Measurements from ENCODE around the gene FILIP1L.

GRCh38 chr3:99927671-99928457 is 186.4 kb downstream of the FILIP1L start:
- TF ChIP-seq POLR2A (IDR thresholded peaks at IDR 0.05), result no peak
- TF ChIP-seq POLR2AphosphoS5 (IDR thresholded peaks at IDR 0.05), result no peak
- TF ChIP-seq CTCF (IDR thresholded peaks at IDR 0.05), result no peak

All from breast epithelium (tissue), 3 donors.